ENCODE measurements around the gene HEATR5B.

GRCh38 chr2:37085731-37086147, 1.6 kb upstream of the HEATR5B start:
- TF ChIP-seq EZH2 (IDR thresholded peaks at IDR 0.05; ENCODE audit: low read length, missing control alignments), result no peak
- TF ChIP-seq CTCF (conservative IDR thresholded peaks at IDR 0.05 in 1 of 2, IDR thresholded peaks at IDR 0.05 in 1 of 2; ENCODE audit: low read depth in 1 of 2, low read length in 2 of 2), result no peak
